HL-60/S4 (cell line): ENCODE measurements around the gene PAQR5.
"Not testable (repeated sequence)": the region's sequence is repeated elsewhere in the genome, so short reads cannot be mapped to it uniquely, and the experiment has no call there.

Experiments used
- in situ Hi-C: fragments of 300-500 bp; cut with MboI; formaldehyde crosslinking; loops from 2 replicates; pipeline ENCODE4 v1.14.3; 2022; ENCODE audit warnings: low sequenced_read_pairs

Gene PAQR5

GRCh38 chr15:69292826-69293420 lies 5.8 kb upstream of the PAQR5 start:
- in situ Hi-C loops, result no loop called here

GRCh38 chr15:69293741-69294615 lies 4.7 kb upstream of the PAQR5 start:
- in situ Hi-C loops, result no loop called here

- in situ Hi-C loops, result no loop called here
These were observed 2.1 kb upstream of the PAQR5 start for GRCh38 chr15:69296606-69297005.

- in situ Hi-C loops, result no loop called here
These were observed 914 bp upstream of the PAQR5 start for GRCh38 chr15:69297642-69298353.

GRCh38 chr15:69298354-69298696 lies 387 bp upstream of the PAQR5 start:
- in situ Hi-C loops, result no loop called here

GRCh38 chr15:69299451-69299886 lies 757 bp downstream of the PAQR5 start:
- in situ Hi-C loops, result no loop called here

- in situ Hi-C loops, result no loop called here
These were observed 1.4 kb downstream of the PAQR5 start for GRCh38 chr15:69299943-69300588.

- in situ Hi-C loops, result not testable (repeated sequence)
These were observed 2.4 kb downstream of the PAQR5 start for GRCh38 chr15:69301101-69301500.

- in situ Hi-C loops, result not testable (repeated sequence)
These were observed 3.4 kb downstream of the PAQR5 start for GRCh38 chr15:69302087-69302486.

GRCh38 chr15:69302929-69303328 lies 4.2 kb downstream of the PAQR5 start:
- in situ Hi-C loops, result no loop called here

- in situ Hi-C loops, result no loop called here
These were observed 4.8 kb downstream of the PAQR5 start for GRCh38 chr15:69303337-69304181.

- in situ Hi-C loops, result no loop called here
These were observed 5.5 kb downstream of the PAQR5 start for GRCh38 chr15:69304182-69304545.

- in situ Hi-C loops, result no loop called here
These were observed 6.7 kb downstream of the PAQR5 start for GRCh38 chr15:69305204-69305931.

GRCh38 chr15:69305933-69306568 lies 7.3 kb downstream of the PAQR5 start:
- in situ Hi-C loops, result no loop called here

- in situ Hi-C loops, result no loop called here
These were observed 9.2 kb downstream of the PAQR5 start for GRCh38 chr15:69307939-69308338.

- in situ Hi-C loops, result no loop called here
These were observed 10.2 kb downstream of the PAQR5 start for GRCh38 chr15:69308949-69309348.

- in situ Hi-C loops, result no loop called here
These were observed 12.6 kb downstream of the PAQR5 start for GRCh38 chr15:69311319-69311721.

GRCh38 chr15:69313432-69314000 lies 14.8 kb downstream of the PAQR5 start:
- in situ Hi-C loops, result no loop called here

GRCh38 chr15:69314131-69314530 lies 15.4 kb downstream of the PAQR5 start:
- in situ Hi-C loops, result no loop called here
